Tibial artery (tissue), 4 donors: ENCODE measurements around the gene ZNF217.

Source experiments
- DNase-seq, 2 donors: peaks; one replicate each; pipeline ENCODE4 v3.0.0-alpha.2; 2019
- H3K27ac ChIP-seq, 2 donors: fragments of 200-600 bp; sonication (generic) in 1 of 2; 1 replicate in 1 of 2; 2 replicates in 1 of 2; pipeline ENCODE4 v1.5.1; 2018 to 2019; ENCODE audit warnings: mild to moderate bottlenecking in 1 of 2
- H3K27me3 ChIP-seq, 2 donors: fragments of 200-600 bp; sonication (generic) in 1 of 2; one replicate each; pipeline versions ENCODE4 v1.5.1 to v1.6.0; 2016 to 2019
- H3K36me3 ChIP-seq, 3 donors: fragments of 200-600 bp; sonication (generic) in 2 of 3; one replicate each; pipeline ENCODE4 v1.5.1; 2016 to 2019; ENCODE audit warnings: mild to moderate bottlenecking in 2 of 3
- H3K4me1 ChIP-seq, 4 donors: fragments of 200-600 bp; sonication (generic) in 2 of 4; 1 replicate in 3 of 4; 2 replicates in 1 of 4; pipeline ENCODE4 v1.5.1; 2016 to 2019
- H3K4me3 ChIP-seq, 2 donors: fragments of 200-600 bp; sonication (generic) in 1 of 2; 1 replicate in 1 of 2; 2 replicates in 1 of 2; pipeline ENCODE4 v1.5.1; 2018 to 2019; ENCODE audit warnings: mild to moderate bottlenecking in 2 of 2
- H3K9me3 ChIP-seq, 3 donors: fragments of 200-600 bp; sonication (generic) in 1 of 3; one replicate each; pipeline ENCODE4 v1.5.1; 2016 to 2019
- intact Hi-C: fragments of 100-400 bp; cut with DNase I; formaldehyde crosslinking; loops from one replicate; pipeline ENCODE4 v1.15.0; 2023; ENCODE audit warnings: low total_unique reads
- TF ChIP-seq, protein P1 (sequence below), 2 experiments: fragments of 200-600 bp in 1 of 2; fragments of 450-650 bp in 1 of 2; IDR thresholded peaks; one replicate each; pipeline ENCODE4 v1.5.1; 2017 to 2019; ENCODE audit warnings: antibody characterized with exemption in 2 of 2, mild to moderate bottlenecking in 1 of 2, moderate library complexity in 1 of 2

The ZNF217 gene

DNA sequence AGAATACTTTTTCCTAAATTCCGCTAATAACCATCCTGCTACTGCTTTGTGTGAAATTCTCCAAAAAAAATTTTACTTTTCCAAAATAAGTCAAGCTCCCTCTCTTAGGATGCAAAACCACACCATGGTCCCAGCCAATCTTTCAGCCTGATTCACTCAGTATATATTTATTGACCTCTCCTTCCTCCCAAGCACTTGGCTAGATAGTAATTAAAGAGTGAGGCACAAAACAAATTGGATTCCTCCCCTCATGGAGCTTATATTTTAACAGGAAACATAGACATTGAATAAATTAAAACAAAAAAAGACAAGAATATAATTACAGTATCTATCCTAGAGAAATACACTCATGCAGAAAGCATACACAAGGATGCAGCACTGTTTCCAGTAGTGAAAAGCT lies 9.0 kb upstream of the ZNF217 start:
- TF ChIP-seq, protein P1, sequence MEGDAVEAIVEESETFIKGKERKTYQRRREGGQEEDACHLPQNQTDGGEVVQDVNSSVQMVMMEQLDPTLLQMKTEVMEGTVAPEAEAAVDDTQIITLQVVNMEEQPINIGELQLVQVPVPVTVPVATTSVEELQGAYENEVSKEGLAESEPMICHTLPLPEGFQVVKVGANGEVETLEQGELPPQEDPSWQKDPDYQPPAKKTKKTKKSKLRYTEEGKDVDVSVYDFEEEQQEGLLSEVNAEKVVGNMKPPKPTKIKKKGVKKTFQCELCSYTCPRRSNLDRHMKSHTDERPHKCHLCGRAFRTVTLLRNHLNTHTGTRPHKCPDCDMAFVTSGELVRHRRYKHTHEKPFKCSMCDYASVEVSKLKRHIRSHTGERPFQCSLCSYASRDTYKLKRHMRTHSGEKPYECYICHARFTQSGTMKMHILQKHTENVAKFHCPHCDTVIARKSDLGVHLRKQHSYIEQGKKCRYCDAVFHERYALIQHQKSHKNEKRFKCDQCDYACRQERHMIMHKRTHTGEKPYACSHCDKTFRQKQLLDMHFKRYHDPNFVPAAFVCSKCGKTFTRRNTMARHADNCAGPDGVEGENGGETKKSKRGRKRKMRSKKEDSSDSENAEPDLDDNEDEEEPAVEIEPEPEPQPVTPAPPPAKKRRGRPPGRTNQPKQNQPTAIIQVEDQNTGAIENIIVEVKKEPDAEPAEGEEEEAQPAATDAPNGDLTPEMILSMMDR (IDR thresholded peaks at IDR 0.05): no peak
- intact Hi-C loops: no loop called here

DNA sequence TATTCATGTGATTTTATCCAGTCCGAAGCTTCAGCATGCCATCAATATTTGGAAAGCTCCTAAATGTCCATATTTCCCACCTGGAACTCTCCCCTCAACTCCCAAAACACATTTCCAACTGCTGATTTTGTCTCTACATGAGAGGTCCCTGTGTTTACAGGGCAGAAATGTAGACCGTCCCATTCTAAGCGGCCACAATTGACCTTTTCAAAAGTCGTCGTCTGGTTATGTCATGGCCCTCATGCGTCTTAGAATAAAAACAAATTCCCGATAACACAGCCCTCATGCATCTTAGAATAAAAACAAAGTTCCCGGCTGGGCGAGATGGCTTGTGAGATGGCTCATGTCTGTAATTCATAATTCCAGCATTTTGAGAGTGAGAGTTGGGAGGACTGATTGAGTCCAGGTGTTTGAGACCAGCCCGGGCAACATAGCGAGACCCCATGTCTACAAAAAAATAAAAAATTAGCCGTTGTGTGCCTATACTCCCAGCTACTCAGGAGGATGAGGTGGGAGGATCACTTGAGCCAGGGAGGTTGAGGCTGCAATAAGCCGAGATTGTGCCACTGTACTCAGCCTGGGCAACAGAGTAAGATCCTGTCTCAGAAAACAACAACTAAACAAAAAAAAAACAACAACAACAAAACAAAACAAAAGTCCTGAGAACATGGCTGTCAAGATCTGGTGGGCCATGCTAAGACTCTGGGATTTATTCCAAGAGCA lies 6.4 kb upstream of the ZNF217 start:
- TF ChIP-seq, protein P1 (IDR thresholded peaks at IDR 0.05): no peak

More for the DNA sequence above, 9.0 kb upstream of the ZNF217 start:
- Histone ChIP-seq H3K27me3 (no peaks in the 10 kb centered on the region), H3K27ac (no peak overlapping the region), H3K4me1 (peaks cover 0 to 10% (median 3%) of the 10 kb centered on the region in 4 donors), H3K4me3 (no peak overlapping the region), H3K9me3 (no peaks in the 10 kb centered on the region), H3K36me3 (no peaks in the 10 kb centered on the region)
- no peak for DNase-seq

DNA sequence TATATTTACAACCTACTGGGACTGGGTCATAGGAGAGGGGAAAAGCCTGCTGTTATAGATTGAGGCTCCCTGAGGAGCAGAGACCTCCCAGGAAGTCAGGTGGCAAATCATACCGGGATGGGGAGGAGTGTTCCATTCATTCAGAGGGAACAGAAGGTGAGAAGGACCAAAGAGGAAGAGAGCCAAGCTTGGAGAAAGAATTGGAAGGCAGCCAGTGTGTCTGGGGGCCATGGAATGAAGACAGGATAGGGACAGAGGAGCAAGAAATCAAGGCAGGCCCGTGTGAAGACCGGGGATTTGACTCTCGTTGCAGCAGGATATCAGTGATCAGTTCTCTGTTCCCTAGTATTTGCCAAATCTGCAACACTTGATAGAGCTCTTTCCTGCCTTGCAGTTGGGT lies 5.7 kb upstream of the ZNF217 start:
- peaks cover 0 to 11% (median 6%) of the 10 kb centered on the region in 4 donors for H3K4me1 ChIP-seq
- H3K27ac ChIP-seq: no peak overlapping the region
- intact Hi-C loops: no loop called here
- no peak overlapping the region for H3K4me3 ChIP-seq
- peak; percentile 2 to 27 for DNase-seq
- H3K36me3 ChIP-seq: no peaks in the 10 kb centered on the region
- no peaks in the 10 kb centered on the region for H3K9me3 ChIP-seq
- no peaks in the 10 kb centered on the region for H3K27me3 ChIP-seq
- TF ChIP-seq, protein P1 (IDR thresholded peaks at IDR 0.05): no peak

More for the DNA sequence above, 6.4 kb upstream of the ZNF217 start:
- intact Hi-C loops: no loop called here
- Histone ChIP-seq H3K4me3 (no peak overlapping the region), H3K27me3 (no peaks in the 10 kb centered on the region), H3K36me3 (no peaks in the 10 kb centered on the region), H3K4me1 (peaks cover 0 to 11% (median 6%) of the 10 kb centered on the region in 4 donors), H3K9me3 (no peaks in the 10 kb centered on the region), H3K27ac (no peak overlapping the region)
- DNase-seq: peak; percentile 14 to 20

DNA sequence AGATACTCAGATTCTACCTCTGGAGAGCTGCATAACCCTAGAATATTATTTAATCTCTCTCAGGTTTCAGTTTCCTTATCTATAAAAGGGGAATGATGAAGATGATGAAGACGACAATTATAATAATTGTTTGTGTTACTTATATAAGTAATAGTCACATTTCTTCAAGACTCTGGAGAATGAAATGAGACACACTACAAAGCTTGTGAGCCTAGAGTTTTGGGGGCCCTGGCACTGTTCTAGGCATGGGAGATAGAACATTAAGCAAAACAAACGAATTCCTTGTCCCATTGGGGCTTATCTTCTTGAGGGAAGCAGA lies 5.4 kb upstream of the ZNF217 start:
- Histone ChIP-seq H3K27me3 (no peaks in the 10 kb centered on the region), H3K4me3 (no peak overlapping the region), H3K27ac (no peak overlapping the region), H3K9me3 (no peaks in the 10 kb centered on the region), H3K4me1 (peaks cover 0 to 11% (median 6%) of the 10 kb centered on the region in 4 donors), H3K36me3 (no peaks in the 10 kb centered on the region)
- intact Hi-C loops: no loop called here
- peak; percentile 7 to 12 for DNase-seq
- TF ChIP-seq, protein P1 (IDR thresholded peaks at IDR 0.05): no peak

DNA sequence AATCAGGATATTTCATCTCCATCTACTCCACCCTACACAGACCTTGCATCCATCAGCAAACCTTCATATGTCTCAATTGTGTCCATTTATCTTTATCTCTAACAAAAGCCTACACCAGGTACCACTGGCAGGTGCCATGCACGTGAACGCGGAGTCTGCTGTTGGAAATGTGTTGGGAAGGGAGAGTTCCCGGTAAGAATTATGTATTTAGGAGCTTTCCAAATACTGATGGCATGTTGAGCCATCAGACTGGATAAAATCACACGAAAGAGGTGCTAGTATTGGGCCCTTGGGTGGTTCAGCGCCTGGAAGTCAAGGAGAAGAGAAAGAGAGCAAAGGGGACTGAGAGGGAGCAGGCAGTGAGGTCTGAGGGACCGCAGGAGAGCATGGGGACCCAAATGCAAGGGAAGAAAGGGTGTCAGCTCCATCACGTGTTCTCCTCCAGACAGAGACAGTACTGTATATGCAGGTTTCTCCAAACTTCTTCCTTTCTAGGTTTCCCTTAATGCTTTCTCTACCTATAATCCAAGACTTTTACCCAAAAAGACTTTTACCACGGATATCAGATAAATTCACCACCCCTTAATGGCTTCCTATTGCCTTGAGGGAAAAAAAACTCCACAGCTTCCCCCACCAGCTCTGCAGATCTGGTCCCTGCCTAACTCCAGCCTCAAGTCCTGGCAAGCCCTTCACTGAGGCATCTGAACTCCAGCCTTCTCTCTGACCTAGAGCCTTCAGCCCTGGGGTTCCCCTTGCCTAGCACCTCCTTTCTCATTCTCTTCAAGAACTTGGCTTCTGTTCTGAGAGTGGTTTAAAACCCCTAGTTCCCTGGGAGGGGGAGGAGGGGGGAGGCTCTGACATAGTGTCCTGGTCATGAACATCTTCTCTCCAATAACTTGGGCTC lies 4.8 kb upstream of the ZNF217 start:
- TF ChIP-seq, protein P1 (IDR thresholded peaks at IDR 0.05): no peak
- DNase-seq: peak; percentile 10 to 45
- H3K27me3 ChIP-seq: no peaks in the 10 kb centered on the region
- H3K4me1 ChIP-seq: peaks cover 0 to 11% (median 6%) of the 10 kb centered on the region in 4 donors
- no peaks in the 10 kb centered on the region for H3K36me3 ChIP-seq
- intact Hi-C loops: no loop called here
- H3K4me3 ChIP-seq: no peak overlapping the region
- no peaks in the 10 kb centered on the region for H3K9me3 ChIP-seq
- H3K27ac ChIP-seq: no peak overlapping the region
